HG03066 (cell line): ENCODE data around the gene APBA3.

Source experiments
- ATAC-seq: cut with Tn5 transposase; IDR thresholded peaks from one replicate; pipeline ENCODE4 v1.9.1; 2021; ENCODE audit warnings: low read depth; ENCODE audit not compliant: unreplicated experiment

Gene APBA3, protein sequence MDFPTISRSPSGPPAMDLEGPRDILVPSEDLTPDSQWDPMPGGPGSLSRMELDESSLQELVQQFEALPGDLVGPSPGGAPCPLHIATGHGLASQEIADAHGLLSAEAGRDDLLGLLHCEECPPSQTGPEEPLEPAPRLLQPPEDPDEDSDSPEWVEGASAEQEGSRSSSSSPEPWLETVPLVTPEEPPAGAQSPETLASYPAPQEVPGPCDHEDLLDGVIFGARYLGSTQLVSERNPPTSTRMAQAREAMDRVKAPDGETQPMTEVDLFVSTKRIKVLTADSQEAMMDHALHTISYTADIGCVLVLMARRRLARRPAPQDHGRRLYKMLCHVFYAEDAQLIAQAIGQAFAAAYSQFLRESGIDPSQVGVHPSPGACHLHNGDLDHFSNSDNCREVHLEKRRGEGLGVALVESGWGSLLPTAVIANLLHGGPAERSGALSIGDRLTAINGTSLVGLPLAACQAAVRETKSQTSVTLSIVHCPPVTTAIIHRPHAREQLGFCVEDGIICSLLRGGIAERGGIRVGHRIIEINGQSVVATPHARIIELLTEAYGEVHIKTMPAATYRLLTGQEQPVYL

DNA sequence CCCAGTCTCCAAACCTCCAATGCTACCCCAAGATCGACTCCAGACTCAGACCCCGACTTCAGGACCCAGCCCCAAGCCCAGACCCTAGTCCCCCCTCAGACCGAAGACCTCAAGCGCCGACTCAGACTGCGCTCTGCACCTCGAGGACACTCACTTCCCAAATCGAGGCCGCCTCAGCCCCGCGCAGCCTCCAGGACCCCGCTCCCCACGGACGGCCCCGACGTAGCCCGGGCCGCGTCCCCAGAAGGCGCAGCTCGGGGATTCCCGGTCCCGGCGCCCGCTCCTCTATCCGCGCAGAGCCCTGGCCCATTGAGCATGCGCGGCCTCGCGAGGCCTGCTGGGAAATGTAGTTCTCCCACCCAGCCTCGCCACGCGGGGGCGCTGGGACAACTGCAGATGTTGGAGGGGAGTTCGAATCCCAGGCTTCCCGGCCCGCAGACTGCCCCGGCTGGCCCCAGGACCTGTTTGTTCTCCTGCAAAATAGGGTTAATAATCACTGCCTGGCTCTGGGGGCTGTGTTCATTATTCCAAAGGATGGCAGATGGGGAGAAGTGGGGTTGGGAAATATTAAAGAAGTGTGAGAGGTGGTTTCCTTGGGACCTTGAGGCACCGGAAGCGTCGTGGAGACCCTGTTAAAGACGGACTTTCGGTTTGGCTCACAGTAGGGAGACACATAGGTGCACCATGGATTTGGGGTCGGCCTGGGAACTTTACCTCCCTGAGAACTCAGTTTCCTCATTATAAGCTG, at the start of gene APBA3:
Gene APBA3, minus strand, starts transcription at position 311 of the 748 bp plus-strand sequence. CDS start 1,428 bp downstream, outside the sequence.
- ATAC-seq, result peak; percentile 43

DNA sequence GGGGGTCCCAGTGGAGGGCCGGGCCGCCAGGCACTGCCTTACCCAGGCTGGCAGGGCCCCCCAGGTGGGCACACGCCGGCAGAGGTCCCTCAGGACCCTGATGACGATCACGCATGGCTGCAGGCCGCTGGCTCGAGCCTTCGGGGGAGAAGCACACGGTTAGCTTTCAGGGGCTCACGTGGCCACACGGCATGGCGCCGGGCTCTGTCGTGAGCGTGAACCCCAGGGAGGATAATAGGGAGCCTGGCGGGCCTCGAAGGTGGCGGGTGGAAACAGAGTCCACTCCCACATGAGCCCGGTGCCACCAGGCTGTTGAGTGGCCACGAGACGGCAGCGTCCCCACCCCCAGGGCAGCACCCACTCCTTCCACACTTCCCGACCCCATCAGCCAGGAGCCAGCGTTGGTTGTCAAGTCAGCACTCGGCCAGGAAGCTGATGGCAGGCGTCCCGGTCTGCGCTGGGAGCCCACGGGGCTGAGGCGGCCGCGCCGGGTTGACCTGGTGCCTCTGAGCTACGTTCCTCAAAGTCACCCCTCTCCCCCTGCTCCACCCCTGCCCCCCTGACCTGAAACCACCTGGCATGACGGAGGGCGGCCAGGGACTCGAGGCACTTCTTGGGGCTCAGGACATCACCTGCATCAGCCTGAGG, 49.3 kb upstream of the APBA3 start:
- no peak for ATAC-seq

DNA sequence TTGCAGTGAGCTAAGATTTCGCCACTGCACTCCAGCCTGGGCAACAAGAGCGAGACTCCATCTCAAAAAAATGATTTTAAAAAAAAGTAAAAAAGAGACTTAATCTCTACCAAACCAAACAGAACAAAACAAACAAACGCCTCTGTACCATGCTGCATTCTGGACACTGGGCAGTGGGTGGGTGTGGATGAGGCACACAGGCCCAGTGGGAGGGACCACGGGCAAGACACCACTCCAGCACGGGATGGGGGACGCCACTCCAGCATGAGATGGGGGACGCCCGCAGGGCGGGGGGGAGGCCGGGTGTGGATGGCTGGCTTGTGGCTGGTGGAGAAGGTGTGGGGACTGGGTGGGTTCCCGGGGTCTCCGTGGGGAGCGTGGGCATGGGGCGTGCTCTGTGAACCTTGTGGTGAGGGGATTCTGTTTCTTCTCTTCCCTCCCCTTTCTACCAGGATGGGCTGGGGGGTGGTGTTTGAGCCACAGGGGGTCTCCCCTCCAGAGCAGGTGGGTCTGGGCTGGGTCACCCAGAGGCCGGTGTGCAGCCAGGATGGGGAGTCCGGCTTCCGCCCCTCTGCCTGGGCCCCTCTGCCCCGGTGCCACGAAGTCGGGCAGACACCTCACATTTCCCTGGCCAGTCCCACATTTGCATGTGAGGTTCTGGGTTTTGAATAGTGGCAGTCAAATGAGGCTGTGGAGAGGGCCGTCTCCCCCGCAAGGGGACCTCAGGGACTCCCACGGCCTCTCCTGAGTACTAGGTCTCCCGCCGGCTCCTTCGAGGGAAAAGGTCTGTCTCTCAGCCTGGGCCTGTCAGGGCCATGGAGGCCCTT, 48.6 kb upstream of the APBA3 start:
- ATAC-seq, result no peak

DNA sequence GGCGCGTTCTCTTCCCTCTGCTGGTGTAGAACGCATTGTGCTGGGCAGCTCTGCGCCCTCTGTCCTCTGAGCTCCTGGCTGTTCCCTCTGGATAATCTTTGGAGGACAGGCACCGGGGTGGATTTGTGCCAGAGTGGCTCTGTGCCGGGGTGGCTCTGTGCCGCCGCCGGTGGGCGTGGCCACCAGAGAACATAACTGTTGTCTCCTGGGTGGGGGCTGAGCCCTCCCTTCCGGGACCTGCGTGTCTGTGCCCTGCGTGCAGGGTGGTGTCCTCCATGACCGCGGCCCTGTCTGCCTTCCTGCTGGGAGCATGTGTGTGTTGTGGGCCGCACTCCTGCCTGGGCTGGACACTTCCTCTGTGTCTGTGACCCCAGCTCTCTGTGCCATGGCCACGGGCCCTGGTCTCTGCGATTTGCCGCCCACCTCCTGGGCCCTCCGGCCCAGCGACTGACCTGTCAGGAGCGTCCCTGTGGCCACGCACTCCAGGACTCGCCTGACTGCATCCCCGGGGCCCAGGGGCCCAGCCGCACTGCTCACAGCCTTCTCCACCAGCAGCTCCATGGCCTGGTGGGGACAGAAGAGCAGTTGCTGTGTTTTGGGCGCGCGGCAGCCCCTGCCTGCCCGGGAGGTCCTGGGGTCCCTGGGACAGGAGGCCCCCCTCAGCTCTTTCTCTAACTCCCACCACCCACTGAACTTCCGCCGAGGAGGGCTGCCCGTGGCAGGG, 47.1 kb upstream of the APBA3 start:
- no peak for ATAC-seq

DNA sequence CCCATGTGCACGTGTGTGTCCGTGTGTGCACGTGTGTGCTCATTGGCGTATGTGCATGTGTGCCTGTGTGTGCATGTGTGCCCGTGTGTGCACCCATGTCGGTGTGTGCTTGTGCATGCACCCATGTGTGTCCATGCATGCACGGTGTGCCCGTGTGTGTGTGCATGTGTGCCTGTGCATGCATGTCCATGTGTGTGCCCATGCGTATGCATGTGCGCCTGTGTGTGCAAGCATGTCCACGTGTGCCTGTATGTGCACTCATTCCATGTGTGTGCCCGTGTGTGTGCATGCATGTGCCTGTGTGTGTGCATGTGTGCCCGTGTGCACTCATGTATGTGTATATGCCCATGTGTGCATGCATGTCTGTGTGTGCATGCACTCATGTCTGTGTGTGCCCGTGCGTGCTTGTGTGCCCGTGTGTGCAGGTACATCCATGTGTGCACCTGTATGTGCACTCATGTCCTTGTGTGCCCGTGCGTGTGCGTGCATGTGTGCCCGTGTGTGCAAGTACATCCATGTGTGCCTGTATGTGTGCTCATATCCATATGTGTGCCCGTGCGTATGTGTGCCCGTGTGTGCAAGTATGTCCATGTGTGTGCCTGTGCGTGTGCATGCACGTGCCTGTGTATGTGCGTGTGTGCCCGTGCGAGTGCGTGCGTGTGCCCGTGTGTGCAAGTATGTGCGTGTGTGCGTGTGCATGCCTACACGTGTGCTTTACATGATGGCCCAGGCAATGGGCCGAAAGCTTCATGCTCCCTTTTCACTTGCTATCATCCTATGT, 46.3 kb upstream of the APBA3 start:
- no peak for ATAC-seq

DNA sequence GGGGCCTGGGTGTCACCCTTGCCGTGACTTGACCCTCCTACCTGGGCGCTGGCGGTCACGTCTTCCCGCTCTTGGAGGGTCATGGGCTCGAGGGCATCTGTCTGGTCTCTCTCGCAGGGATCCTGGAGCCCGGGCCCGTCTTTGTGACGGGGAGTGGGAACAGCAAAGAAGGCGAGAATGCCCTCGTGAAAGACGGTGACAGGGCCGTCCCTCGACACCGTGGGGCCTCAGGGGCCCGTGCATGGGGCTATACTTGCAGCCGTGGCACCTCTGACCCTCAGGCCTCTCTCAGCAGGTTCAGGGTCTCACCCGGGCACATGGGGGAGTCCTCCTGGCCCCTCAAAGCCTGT, 45.6 kb upstream of the APBA3 start:
- no peak for ATAC-seq

DNA sequence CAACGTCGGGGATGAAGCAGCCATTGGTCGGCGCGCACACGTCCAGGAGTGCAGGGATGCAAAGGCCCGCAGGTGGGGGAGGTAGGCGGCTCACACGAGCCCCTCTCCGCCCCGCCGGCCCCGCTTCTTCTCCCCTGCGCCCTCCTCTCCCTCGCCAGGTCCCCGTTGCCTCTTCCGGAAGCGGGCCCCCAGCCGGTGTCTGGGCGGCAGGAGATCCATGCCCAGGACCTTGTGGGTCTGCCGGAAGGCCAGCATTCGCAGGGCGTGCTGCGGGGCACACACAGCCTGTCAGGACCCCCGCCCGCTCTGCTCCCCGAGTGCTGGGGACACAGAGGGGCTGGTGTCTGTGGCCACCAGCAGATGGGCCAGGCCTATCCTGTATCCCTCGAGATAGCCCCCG, 44.4 kb upstream of the APBA3 start:
- no peak for ATAC-seq

DNA sequence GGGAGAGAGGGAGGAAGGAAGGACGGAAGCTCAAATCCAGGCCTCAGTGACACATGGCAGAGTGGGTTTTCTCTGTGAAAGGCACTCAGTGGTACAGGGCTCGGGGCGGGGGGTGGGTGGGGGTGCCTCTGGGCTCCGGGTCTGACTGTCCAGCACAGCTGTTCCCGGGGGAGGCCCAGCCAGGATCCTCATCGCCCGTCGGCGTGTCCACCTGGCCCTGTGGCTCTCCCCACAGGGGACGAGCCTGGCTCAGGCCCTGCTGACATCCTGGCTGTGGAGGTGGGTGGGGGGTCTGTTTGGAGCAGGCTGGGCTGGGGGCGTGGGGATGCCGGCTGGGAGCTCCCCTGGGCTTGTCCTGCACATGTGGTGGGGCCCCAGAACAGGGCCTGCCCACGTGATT, 42.9 kb upstream of the APBA3 start:
- no peak for ATAC-seq

DNA sequence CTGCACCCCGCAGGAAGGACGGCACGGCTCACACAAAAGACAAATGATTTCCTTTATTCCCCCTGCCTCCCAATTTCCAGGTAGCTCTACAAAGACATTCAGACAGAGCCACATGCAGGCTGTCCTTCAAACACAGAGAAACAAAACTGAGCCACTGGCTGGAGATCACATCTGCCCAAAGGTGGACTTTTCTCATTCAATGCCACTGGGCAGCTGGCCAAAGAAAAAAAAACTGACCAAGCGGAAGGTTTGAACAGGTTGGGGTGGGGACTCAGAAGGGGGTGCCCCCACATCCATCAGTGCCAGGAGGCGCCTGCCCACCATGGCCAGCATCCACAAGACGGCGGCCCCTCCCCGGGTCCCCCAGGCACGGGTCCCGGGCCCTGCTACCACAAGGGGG, 42.5 kb upstream of the APBA3 start:
- no peak for ATAC-seq

DNA sequence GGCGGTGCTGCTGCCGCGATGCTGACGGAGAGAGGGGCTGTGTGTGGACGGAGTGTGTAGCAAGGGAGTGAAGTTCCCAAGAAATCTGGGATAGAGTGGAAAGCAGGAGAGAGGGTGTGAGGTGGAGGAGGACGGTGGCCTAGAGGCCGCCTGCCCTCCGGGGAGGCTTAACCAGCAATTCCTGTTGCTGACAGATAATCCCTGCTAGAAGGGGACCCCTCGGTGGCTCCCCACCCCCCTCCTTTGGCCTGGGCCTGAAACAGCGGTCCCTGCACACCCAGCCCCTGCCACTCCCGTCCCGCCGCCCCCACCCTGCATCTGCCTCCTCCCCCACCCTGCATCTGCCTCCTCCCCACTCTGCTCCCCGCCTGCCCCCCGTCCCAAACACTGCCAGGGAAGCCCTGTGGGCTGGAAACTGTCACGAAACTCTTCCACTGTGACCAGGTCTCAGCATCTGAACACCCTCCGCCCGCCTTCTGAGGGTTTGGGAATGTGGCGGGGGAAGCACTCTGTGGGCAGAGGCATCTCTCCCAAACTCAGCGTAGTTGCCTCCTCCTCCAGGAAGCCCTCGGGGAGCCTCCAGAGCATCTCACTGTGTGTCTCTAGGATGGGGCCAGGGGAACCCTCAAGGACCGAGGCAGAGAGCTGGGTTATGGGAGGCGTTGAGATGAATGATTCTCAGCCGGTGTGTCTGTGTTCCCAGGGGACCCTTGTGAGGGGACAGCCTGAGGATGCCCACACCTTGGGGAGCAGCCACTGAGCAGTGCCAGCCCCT, 41.8 kb upstream of the APBA3 start:
- ATAC-seq, result no peak

DNA sequence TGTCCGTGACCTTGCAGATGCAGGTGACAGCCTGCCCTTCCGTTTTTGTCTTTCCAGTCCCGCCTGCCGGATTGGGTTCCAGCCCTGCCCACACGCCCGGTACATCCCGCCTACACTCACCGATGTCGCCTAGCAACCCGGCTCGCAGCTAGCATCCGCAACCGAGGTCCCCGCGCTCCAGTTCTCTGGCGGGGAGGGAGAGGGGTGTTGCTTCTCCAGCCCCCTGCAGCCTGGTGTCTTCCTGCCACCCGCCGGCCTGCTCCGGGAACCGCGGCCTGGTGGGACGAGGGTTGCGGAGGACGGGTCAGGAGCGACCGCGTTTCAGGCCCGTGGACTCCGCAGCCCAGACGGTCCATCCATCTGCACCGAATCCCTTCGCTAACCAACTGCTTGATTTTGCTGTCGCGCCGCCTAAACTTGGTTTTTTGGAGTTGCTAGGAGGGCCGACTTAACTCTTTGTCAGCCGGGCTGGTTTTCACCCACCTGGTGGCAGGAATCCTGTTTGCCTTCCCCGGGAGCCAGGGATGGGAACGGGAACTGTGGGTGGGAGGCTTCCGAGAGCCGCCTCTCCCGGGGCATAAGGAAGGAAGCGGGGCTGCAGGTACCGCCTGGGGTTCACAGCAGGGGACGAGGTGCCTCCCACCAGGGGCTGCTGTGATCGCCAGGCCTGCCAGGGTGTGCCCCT, 40.1 kb upstream of the APBA3 start:
- ATAC-seq, result no peak

DNA sequence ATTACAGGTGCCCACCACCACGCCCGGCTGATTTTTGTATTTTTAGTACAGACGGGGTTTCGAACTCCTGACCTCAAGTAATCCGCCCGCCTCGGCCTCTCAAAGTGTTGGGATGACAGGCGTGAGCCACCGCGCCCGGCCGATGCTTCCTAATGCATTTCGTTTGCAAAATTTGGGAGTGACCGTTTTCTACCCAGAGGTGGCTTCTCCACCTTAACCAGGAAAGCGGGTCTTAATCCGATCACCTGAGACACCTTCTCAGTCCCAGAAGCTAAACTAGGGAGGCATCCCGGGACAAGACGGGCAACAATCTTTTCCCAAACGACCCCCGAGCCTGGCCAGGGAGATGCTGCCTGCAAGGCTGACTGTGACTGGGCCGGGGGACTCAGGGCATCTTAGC, 39.5 kb upstream of the APBA3 start:
- ATAC-seq, result no peak

DNA sequence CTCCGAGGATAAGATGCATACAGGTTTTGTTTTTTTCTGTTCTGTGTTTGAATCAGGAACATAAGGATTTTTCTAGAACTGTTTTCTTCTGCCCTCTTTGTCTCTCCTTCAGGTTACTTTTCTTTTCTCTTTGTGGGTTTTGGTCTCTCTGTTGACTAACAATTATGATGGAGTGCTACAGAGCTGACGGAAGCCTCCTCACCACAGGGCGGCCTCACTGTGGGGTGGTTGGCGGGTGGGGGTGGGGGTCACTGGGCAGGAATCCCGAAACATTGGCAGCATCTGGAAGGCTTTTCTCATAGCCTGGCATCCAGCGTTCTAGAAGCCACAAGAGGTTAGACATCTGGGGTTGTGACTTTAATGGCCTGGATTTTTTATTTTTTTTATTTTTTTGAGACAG, 36.6 kb upstream of the APBA3 start:
- no peak for ATAC-seq

DNA sequence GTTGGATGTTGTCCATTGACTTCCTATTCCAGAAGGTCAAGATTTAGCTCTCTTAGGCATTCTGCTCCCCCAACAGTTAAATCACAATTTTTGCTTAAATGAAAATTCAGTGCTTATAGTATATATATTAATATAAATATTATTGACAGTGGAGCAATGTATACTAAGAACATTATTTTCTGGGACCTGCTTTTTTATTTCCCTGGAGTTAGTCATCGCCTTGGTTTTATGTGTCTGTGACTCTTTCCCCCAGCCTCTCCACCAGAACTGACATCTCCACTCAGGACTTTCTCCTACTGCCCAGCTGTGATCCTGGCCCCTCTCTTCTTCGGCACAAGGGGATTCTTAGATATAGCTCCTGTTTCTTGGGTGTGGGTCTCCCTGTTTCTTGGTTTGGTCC, 34.9 kb upstream of the APBA3 start:
- no peak for ATAC-seq

DNA sequence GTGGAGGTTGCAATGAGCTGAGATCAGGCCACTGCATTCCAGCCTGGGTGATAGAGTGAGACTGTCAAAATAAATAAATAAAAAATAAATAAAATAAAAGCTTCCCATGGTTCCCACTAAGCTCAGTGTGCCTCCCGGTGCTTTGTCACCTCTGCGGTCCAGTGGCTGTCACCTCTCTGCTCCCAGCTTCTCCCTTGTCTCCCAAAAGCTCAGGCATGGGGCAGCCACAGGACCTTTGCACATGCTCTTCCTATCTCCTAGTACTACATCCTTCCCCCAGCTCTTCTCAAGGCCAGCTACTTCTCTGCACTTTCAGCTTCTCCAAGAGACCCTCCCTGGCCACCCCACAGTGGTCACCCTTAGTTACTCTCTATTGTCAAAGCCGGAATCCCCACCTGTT, 32.3 kb upstream of the APBA3 start:
- ATAC-seq, result no peak

DNA sequence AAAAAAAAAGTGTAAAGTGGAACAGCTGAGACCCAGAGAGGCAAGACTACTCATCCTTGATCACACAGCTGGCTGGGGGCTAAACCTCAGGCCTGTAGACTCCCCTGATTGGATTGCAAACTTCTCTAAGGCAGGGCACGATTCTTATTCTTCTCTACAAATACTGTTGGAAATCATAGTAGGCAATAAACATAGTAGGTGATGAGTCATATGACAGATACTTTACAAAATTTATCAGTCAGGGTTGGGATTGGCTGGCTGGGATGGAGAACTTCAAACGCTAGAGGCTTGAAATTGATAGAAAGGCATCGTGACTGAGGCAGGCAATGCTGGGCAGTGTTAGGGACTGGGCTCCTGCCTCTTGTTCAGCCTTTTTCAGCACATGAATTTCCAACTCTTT, 30.6 kb upstream of the APBA3 start:
- no peak for ATAC-seq

DNA sequence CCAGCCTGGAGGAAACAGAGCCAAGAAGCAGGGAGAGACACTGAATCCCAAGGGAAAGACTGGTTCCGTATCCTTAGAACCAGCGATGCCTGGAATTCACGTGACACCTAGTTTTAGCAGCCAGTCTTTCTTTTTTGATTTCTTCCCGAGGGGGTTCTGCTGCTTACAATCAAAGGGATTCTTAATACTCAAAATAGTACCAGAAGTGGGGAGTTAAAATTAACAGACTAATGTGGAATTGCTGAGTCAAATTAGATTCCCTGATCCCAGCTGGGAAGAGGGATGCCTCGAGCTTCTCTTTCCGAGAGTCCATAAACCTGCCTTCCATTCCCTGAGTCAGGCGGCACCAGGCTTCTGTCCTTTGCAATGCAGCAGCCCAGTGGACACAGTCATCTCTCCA, 29.4 kb upstream of the APBA3 start:
- no peak for ATAC-seq
